ENCODE results near the gene HTD2.
A peak's percentile ranks its signal among the peaks of the same experiment; 100 is the strongest.
"Not testable (repeated sequence)": the region's sequence is repeated elsewhere in the genome, so short reads cannot be mapped to it uniquely, and the experiment has no call there.

HTD2 gene

GRCh38 chr3:58305882-58306711, at the start of gene HTD2, which contains the start of gene RPP14:
Gene HTD2 (plus strand): TSS chr3:58306520. CDS start chr3:58317614, 11,094 bp downstream.
Gene RPP14 (plus strand): TSS chr3:58306245. CDS start chr3:58310330, 4,085 bp downstream.
- DNase-seq = peak; percentile 81

GRCh38 chr3:58258392-58259055, 47.8 kb upstream of the HTD2 start:
- DNase-seq = no peak

GRCh38 chr3:58260261-58260731, 46.0 kb upstream of the HTD2 start:
- peak; percentile 40 for DNase-seq

- peak; percentile 62 for DNase-seq
These were observed 45.6 kb upstream of the HTD2 start for GRCh38 chr3:58260733-58261132.

DNA sequence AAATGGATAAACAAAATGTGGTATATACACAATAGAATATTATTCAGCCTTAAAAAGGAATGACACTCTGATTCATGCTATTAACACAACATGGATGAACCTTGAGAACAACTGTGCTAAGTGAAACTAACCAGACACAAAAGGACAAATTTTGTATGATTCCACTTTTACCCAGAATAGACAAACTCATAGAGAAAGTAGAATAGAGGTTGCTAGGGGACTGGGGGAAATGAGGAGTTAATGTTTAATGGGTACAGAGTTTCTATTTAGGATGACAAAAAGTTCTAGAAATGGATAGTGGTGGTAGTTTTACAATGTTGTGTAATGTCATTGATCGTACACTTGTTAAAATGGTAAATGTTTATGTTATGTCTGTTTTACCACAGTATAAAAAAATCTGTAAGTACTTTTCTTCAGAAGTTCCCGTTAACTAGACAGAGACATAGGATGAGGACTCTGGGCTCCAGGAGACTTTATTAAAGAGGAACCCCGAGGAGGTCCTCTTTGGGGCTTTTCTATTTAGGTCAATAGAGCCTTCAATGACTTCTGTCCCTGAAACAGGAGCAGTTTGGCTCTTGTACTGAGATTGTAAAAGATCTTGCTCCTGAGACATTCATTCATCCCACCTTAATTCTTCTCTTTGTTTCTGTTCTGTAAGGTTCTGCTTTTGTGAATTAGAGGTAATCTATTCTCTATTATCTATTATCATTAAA, 44.2 kb upstream of the HTD2 start:
- DNase-seq = no peak

DNA sequence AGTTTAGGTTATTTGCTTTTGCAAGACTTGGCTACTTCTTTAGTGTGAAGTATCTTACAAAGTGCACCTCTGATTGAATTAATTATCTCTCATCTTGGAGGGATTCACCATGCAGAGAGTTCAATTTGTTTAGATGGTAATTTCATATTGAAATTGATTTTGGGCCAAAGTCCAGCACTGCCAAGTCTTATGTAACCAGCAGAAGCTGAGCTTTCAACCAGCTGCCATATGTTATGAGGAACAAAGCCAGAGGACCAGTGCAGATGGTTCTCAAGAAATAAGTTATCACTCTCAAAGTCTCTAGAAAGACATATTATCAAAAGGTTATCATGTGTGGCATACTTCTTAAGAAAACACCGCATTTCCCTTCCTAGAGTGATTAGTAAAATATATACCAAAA, 39.7 kb upstream of the HTD2 start:
- peak; percentile 0 for DNase-seq

DNA sequence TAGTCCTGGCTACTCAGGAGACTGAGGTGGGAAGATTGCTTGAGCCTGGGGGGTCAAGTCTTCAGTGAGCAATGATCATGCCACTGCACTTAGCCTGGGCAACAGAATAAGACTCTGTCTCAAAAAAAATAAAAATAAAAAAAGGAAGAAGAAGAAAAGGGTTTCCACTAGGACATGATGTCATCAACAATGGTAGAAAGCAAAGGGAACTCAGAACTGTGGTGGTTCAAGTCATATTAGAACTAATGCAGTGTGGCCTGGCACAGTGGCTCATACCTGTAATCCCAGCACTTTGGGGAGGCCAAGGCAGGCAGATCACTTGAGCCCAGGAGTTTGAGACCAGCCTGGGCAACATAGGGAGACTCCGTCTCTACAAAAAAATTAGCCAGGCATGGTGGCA, 38.8 kb upstream of the HTD2 start:
- not testable (repeated sequence) for DNase-seq

DNA sequence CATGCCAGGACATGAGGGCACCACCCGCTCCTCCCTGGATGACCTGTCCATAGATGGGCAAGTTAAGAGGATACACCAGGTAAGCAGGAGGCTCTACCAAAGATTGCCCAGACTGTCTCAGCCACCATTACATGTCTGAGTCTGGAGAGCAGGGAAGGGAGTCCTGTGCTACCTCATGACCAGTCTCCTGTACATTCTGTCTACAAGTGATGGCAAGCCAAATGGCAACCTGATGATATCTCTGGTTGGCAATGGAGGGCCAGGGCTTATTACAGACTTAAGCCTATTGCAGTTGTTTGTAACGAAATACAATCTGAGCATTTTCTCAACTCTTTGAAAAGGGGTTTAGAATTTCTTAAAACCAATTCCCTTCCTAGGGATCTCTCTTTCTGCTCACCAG, 37.0 kb upstream of the HTD2 start:
- no peak for DNase-seq

- no peak for DNase-seq
These were observed 35.8 kb upstream of the HTD2 start for GRCh38 chr3:58270485-58270884.

- no peak for DNase-seq
These were observed 34.3 kb upstream of the HTD2 start for GRCh38 chr3:58271901-58272501.

GRCh38 chr3:58272891-58273290, 33.4 kb upstream of the HTD2 start:
- DNase-seq = no peak

DNA sequence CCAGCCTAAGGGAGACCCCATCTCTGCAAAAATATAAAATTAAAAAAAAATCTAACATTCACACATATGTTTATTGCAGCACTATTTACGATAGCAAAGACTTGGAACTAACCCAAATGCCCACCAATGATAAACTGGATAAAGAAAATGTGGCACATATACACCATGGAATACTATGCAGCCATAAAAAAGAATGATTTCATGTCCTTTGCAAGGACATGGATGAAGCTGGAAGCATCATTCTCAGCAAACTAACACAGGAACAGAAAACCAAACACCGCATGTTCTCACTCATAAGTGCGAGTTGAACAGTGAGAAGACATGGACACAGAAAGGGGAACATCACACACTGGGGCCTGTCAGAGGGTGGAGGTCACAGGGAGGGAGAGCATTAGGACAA, 33.0 kb upstream of the HTD2 start:
- not testable (repeated sequence) for DNase-seq

DNA sequence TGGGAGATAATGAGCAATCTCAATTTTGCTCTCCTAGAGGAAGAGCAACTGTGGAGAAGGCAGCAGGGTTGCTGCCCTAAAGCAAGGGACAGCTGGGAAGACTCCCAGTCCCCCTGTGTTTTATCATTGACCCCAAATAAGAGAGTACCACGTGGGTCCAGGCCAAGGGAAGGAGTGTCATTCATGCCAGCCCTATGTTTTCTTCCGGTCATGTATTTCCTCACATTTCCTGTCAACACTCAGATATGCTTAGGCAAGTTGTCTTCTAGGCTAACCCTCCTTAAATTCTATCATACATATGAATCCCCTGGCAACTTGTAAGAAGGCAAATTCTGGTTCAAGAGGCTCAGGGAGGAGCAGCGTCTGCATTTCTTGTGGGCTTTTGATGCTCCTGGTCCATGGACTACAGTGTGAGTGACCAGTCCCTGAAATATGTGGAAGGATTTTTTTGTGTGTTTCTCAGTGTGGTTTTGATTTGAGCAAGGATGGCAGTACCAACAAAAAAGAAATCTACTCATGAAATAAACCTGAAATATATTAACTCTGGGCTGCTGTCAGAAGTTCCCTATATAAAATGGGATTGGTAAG, 32.2 kb upstream of the HTD2 start:
- DNase-seq = no peak

- no peak for DNase-seq
These were observed 25.3 kb upstream of the HTD2 start for GRCh38 chr3:58281069-58281468.

GRCh38 chr3:58285334-58285733, 21.0 kb upstream of the HTD2 start:
- DNase-seq = no peak

DNA sequence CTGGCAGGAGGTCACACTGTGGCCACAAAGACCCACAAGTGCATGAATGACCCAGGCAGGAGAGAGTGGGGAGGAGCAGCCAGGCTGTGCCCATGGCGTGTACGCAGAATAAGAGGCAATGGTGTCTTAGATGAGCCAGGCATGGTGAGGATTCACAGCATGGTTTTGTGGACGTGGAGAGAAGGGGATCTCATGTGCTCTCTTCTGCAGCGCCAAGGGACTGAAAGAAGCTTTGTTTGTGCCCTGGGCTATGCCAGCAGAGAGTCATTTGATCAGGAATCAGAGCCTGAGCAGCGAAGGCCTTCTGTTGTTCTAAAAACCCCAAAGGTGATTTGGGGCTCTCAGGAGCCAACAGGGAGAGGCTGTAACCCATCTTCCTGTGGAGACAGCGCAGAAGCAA, 19.0 kb upstream of the HTD2 start:
- no peak for DNase-seq

- no peak for DNase-seq
These were observed 18.1 kb upstream of the HTD2 start for GRCh38 chr3:58288011-58288728.

DNA sequence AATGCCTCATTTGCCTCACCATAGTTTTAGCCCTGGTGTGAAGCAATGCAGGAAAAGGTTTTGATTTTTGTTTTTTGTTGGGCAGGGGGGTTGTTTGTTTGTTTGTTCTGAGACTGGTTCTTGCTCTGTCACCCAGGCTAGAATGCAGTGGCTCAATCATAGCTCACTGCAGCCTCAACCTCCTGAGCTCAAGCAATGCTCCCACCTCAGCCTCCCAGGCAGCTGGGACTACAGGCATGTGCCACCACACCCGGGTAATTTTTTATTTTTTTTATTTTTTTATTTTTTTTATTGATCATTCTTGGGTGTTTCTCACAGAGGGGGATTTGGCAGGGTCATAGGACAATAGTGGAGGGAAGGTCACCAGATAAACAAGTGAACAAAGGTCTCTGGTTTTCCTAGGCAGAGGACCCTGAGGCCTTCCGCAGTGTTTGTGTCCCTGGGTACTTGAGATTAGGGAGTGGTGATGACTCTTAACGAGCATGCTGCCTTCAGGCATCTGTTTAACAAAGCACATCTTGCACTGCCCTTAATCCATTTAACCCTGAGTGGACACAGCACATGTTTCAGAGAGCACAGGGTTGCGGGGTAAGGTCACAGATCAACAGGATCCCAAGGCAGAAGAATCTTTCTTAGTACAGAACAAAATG, 17.2 kb upstream of the HTD2 start:
- DNase-seq = not testable (repeated sequence)

- not testable (repeated sequence) for DNase-seq
These were observed 15.9 kb upstream of the HTD2 start for GRCh38 chr3:58290446-58290845.

DNA sequence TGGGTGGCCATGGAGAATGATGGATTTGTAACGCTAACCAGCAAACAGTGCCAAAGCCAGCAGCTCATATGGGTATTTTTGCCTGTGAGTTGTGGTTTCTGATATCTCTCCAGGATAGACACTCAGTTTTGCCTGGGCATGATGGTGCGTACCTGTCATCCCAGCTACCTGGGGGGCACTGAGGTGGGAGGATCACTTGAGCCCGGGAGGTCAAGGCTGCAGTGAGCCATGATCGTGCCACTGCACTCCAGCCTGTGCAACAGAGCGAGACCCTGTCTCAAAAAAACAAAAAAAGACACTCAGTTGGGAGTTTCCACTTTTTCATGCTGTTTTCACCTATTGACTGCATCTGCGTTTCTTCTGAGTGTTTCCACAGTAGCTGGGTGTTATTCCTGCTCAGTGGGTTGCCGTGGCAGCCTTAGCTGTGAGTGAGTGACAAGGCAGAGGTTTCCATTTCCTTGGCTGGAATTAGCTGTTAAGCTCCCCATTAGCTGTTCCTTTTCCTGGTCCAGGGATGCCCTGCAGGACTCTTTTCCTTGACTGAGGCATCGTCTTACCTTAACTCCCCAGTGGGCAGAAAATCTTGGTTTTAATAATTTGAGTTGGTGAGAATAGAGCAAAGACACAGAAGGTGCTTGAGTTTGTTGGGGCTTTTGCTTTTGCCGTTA, 14.5 kb upstream of the HTD2 start:
- no peak for DNase-seq

GRCh38 chr3:58292866-58293265, 13.5 kb upstream of the HTD2 start:
- DNase-seq = no peak
